K562 (cell line): ENCODE measurements around the gene GCN1. TPM values are rescaled to one million over a fixed set of nuclear protein-coding genes. Genes with fewer than 3 reads are reported as not detected.

Source experiments
- CBX3 ChIP-seq, 2 experiments: IDR thresholded peaks; 1 replicate in 1 of 2; 2 replicates in 1 of 2; pipeline ENCODE4 v1.6.1; 2012; ENCODE audit warnings: inconsistent platforms in 2 of 2, low read length in 2 of 2, borderline replicate concordance in 1 of 2, control low read depth in 1 of 2
- CHD4 ChIP-seq: fragments of 200-600 bp; sonication (generic); IDR thresholded peaks from 3 replicates; pipeline ENCODE4 v1.6.1; 2012; ENCODE audit warnings: low read depth, mild to moderate bottlenecking, mixed read lengths, low read length, inconsistent platforms; ENCODE audit not compliant: insufficient read depth, insufficient replicate concordance, poor library complexity, severe bottlenecking
- FOXK1 ChIP-seq: sonication (generic); formaldehyde crosslinking; IDR thresholded peaks from 2 replicates; pipeline ENCODE4 v1.8.0; 2022; ENCODE audit warnings: missing genetic modification reagents, mild to moderate bottlenecking, borderline replicate concordance
- FOXO4 ChIP-seq: fragments of 450-650 bp; formaldehyde crosslinking; IDR thresholded peaks from 2 replicates; pipeline ENCODE4 v1.4.0; 2020; ENCODE audit warnings: mild to moderate bottlenecking, moderate library complexity
- GTF2E2 ChIP-seq: fragments of 200-800 bp; sonication (Bioruptor generic); IDR thresholded peaks from 2 replicates; pipeline ENCODE4 v1.6.1; 2016; ENCODE audit warnings: missing genetic modification characterization, missing compliant biosample characterization
- HNRNPUL1 ChIP-seq: fragments of 200-400 bp; formaldehyde crosslinking; IDR thresholded peaks from 2 replicates; pipeline ENCODE4 v1.6.1; 2017; ENCODE audit warnings: low read length
- ILK ChIP-seq: fragments of 450-650 bp; IDR thresholded peaks from 2 replicates; pipeline ENCODE4 v1.6.1; 2016; ENCODE audit warnings: missing genetic modification characterization, low read depth, mild to moderate bottlenecking, missing compliant biosample characterization, moderate library complexity, borderline replicate concordance
- MAFK ChIP-seq: IDR thresholded peaks from 2 replicates; pipeline ENCODE4 v1.6.1; 2011; ENCODE audit warnings: low read length, improper control_type of control experiment
- NEUROD1 ChIP-seq: fragments of 150-350 bp; IDR thresholded peaks from 2 replicates; pipeline ENCODE4 v1.6.1; 2014; ENCODE audit warnings: borderline replicate concordance, low read length, low read depth; ENCODE audit not compliant: partially characterized antibody
- PHB2 ChIP-seq: fragments of 450-650 bp; IDR thresholded peaks from 2 replicates; pipeline ENCODE4 v1.6.1; 2017; ENCODE audit warnings: low read depth
- PRPF4 ChIP-seq: fragments of 200-400 bp; formaldehyde crosslinking; IDR thresholded peaks from one replicate; pipeline ENCODE4 v1.6.1; 2017; ENCODE audit warnings: low read length, low read depth, mild to moderate bottlenecking; ENCODE audit not compliant: insufficient read depth, poor library complexity, severe bottlenecking
- PTBP1 ChIP-seq: fragments of 200-400 bp; formaldehyde crosslinking; IDR thresholded peaks from 2 replicates; pipeline ENCODE4 v1.6.1; 2017; ENCODE audit warnings: low read depth, low read length
- PURB ChIP-seq: sonication (generic); formaldehyde crosslinking; IDR thresholded peaks from 2 replicates; pipeline ENCODE4 v1.9.0; 2021; ENCODE audit warnings: low read depth, mild to moderate bottlenecking, missing genetic modification reagents
- SIN3B ChIP-seq: fragments of 450-650 bp; IDR thresholded peaks from 2 replicates; pipeline ENCODE4 v1.6.1; 2017; ENCODE audit warnings: low read depth, mild to moderate bottlenecking, moderate library complexity
- SMAD2 ChIP-seq: fragments of 150-350 bp; IDR thresholded peaks from 2 replicates; pipeline ENCODE4 v1.6.1; 2014; ENCODE audit warnings: low read depth, mild to moderate bottlenecking, low read length
- SRSF1 ChIP-seq: fragments of 200-400 bp; formaldehyde crosslinking; IDR thresholded peaks from 2 replicates; pipeline ENCODE4 v1.6.1; 2017; ENCODE audit warnings: mild to moderate bottlenecking, low read depth, low read length, moderate library complexity
- TBP ChIP-seq: optimal IDR thresholded peaks from 2 replicates; pipeline ENCODE3; 2011; ENCODE audit warnings: low read depth, low read length, improper control_type of control experiment
- TOE1 ChIP-seq, 2 experiments: fragments of 450-650 bp in 1 of 2; sonication (generic) in 1 of 2; formaldehyde crosslinking in 1 of 2; IDR thresholded peaks; 2 replicates each; pipeline versions ENCODE4 v1.7.1 to v1.8.0; 2016 to 2022; ENCODE audit warnings: borderline replicate concordance in 2 of 2, mild to moderate bottlenecking in 2 of 2, antibody characterized with exemption in 1 of 2, inconsistent platforms in 1 of 2, low read depth in 1 of 2, missing genetic modification reagents in 1 of 2, moderate library complexity in 1 of 2
- ZFX ChIP-seq: sonication (generic); formaldehyde crosslinking; IDR thresholded peaks from 2 replicates; pipeline ENCODE4 v1.8.0; 2022; ENCODE audit warnings: mild to moderate bottlenecking, missing genetic modification reagents, moderate library complexity
- ZNF174 ChIP-seq: fragments of 250-450 bp; sonication (Bioruptor Pico); IDR thresholded peaks from 2 replicates; pipeline ENCODE4 v1.4.0; 2020; ENCODE audit warnings: mild to moderate bottlenecking
- ZNF395 ChIP-seq: fragments of 200-800 bp; sonication (Bioruptor generic); IDR thresholded peaks from 2 replicates; pipeline ENCODE4 v1.6.1; 2017; ENCODE audit warnings: missing genetic modification characterization, missing compliant biosample characterization
- ZNF444 ChIP-seq: fragments of 250-450 bp; sonication (Bioruptor Pico); IDR thresholded peaks from 2 replicates; pipeline ENCODE4 v1.4.0; 2020; ENCODE audit warnings: mild to moderate bottlenecking, moderate library complexity
- polyA plus RNA-seq, 8 experiments: library from polyadenylated mRNA; depleted of rRNA in 4 of 8; stranded (reverse) in 5 of 8; unstranded in 3 of 8; fragments of >200 nt; fragmentation: Nextera tagmentation in 2 of 8; fragmentation: Illumina TruSeq in 1 of 8; extraction: Ambion mirVana in 2 of 8; extraction: Trizol in 1 of 8; gene quantifications; 2 replicates each; pipeline versions ENCODE4 v1.2.1 to v1.2.3, GENCODE V29; 2011 to 2014; ENCODE audit warnings: inconsistent platforms in 1 of 8, missing spikeins in 1 of 8
- total RNA-seq, 7 experiments: library from RNA; depleted of rRNA in 6 of 7; stranded (reverse); fragments of >200 nt in 6 of 7; fragmentation: Illumina TruSeq in 2 of 7; extraction: Trizol in 2 of 7; gene quantifications; 2 replicates each; pipeline versions ENCODE4 v1.2.1 to v1.2.3, GENCODE V29; 2011 to 2021; ENCODE audit warnings: low replicate concordance in 1 of 7
- TF ChIP-seq, protein P1 (sequence below): fragments of 250-450 bp; sonication (Bioruptor Pico); IDR thresholded peaks from 2 replicates; pipeline ENCODE4 v1.8.0; 2021; ENCODE audit warnings: borderline replicate concordance, mild to moderate bottlenecking, moderate library complexity; ENCODE audit not compliant: poor library complexity, severe bottlenecking
- TF ChIP-seq, protein P2 (sequence below): fragments of 450-650 bp; formaldehyde crosslinking; IDR thresholded peaks from 2 replicates; pipeline ENCODE4 v1.4.0; 2020; ENCODE audit warnings: mild to moderate bottlenecking

Gene GCN1
- total and polyA plus RNA-seq, 9 of the 15 experiments (the other 6 are each of a cell fraction or from before 2014, with no cell fraction given), result 11.9 to 190 (median 51.7) TPM

DNA sequence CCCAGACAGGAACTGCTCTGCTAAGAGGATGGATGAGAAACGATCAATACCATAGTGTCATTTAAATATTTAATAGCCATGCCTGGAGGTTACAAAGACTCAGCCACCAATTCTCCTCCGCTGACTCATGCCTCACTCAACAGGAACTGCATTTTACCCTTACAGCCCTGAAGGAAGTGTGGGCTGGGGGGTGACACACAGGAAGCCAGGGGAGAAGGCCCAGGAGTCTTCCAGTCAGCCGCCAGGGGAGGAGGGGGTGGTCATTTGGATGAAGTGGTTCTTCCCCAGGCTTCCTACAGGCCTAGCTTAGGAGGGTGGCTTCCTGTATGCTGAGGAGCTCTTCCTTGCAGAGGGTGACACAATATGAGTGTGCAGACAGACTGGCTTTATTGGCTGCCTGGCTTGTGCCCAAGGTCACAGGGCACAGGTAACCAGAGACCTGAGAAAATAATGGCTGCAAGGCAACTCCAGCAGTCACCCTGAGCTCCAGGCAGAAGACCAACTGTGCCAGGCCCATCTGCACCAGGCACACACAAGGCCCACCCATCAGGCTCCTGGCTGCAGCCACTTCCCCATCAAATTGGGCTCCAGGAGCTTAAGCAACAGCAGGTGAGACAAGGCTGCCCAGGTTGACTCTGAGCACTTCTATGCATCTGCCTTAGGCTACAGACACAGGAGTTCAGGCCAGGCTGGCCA lies 36.9 kb upstream of the GCN1 start (continued):
- TF ChIP-seq ILK (tag) (no peak), ZFX (CRISPR knock-in tag) (peak; percentile 43), MAFK (peak; percentile 77), SMAD2 (no peak), TBP (no peak), PURB (CRISPR knock-in tag) (no peak), CHD4 (no peak), PHB2 (no peak), FOXO4 (no peak), ZNF174 (CRISPR knock-in tag) (no peak), HNRNPUL1 (no peak), PTBP1 (no peak), TOE1 (IDR thresholded peaks at IDR 0.05; ENCODE audit: borderline replicate concordance) (no peak), TOE1 (CRISPR knock-in tag; IDR thresholded peaks at IDR 0.05; ENCODE audit: borderline replicate concordance, low read depth) (no peak), ZNF444 (CRISPR knock-in tag) (no peak), ZNF395 (peak; percentile 59; the same call in 1 of the 2 replicates), SIN3B (no peak), SRSF1 (no peak), GTF2E2 (tag) (no peak; the same call in 1 of the 2 replicates), PRPF4 (no peak), CBX3 (IDR thresholded peaks at IDR 0.05; ENCODE audit: borderline replicate concordance in 1 of 2, low read length in 2 of 2) (no peak), FOXK1 (CRISPR knock-in tag) (no peak), NEUROD1 (peak; percentile 66)
- TF ChIP-seq, protein P1, sequence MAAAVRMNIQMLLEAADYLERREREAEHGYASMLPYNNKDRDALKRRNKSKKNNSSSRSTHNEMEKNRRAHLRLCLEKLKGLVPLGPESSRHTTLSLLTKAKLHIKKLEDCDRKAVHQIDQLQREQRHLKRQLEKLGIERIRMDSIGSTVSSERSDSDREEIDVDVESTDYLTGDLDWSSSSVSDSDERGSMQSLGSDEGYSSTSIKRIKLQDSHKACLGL (CRISPR knock-in tag), result no peak
- TF ChIP-seq, protein P2, sequence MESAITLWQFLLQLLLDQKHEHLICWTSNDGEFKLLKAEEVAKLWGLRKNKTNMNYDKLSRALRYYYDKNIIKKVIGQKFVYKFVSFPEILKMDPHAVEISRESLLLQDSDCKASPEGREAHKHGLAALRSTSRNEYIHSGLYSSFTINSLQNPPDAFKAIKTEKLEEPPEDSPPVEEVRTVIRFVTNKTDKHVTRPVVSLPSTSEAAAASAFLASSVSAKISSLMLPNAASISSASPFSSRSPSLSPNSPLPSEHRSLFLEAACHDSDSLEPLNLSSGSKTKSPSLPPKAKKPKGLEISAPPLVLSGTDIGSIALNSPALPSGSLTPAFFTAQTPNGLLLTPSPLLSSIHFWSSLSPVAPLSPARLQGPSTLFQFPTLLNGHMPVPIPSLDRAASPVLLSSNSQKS (CRISPR knock-in tag), result no peak
